Measurements from ENCODE around the gene HECA.
"Not testable (repeated sequence)": the region's sequence is repeated elsewhere in the genome, so short reads cannot be mapped to it uniquely, and the experiment has no call there.

HECA gene

DNA sequence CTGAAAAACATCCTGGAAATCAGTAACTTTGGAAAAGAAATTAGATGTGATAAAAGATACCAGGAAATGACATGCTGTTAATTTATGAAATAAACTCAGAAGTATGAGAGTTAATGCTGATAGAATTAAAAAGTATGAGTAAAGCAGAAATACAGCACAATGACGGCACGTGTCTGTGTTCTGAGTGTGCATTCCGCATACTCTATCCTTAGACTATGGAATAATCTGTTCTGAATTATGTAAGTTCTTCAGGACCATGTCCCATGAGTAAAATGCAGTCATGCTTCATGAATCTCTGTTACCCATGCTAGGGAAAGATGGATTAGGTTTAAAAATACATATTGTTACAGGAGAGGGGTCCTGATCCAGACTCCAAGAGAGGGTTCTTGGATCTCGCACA lies 21.7 kb downstream of the HECA start:
- no peaks in the 10 kb centered on the region; the same call in 1 of the 2 replicates for H3F3A ChIP-seq (ENCODE audit: insufficient read depth)
- no peaks in the 10 kb centered on the region for H3K36me3 ChIP-seq (ENCODE audit: low read length)
- no peak overlapping the region for H3K27ac ChIP-seq (ENCODE audit: low read depth, low read length)
- H3K9me3 ChIP-seq (ENCODE audit: insufficient read depth, low read length): no peaks in the 10 kb centered on the region
- H3K27me3 ChIP-seq (ENCODE audit: low read length): no peaks in the 10 kb centered on the region
- no peaks in the 10 kb centered on the region for H3K9me2 ChIP-seq (replicated peaks; ENCODE audit: insufficient read depth, low read length)
- peaks cover 8% of the 10 kb centered on the region; the same call in 1 of the 2 replicates for H4K20me1 ChIP-seq (ENCODE audit: low read depth, low read length)
- H3K9ac ChIP-seq (ENCODE audit: low read length): no peak overlapping the region
- TF ChIP-seq, protein P1, sequence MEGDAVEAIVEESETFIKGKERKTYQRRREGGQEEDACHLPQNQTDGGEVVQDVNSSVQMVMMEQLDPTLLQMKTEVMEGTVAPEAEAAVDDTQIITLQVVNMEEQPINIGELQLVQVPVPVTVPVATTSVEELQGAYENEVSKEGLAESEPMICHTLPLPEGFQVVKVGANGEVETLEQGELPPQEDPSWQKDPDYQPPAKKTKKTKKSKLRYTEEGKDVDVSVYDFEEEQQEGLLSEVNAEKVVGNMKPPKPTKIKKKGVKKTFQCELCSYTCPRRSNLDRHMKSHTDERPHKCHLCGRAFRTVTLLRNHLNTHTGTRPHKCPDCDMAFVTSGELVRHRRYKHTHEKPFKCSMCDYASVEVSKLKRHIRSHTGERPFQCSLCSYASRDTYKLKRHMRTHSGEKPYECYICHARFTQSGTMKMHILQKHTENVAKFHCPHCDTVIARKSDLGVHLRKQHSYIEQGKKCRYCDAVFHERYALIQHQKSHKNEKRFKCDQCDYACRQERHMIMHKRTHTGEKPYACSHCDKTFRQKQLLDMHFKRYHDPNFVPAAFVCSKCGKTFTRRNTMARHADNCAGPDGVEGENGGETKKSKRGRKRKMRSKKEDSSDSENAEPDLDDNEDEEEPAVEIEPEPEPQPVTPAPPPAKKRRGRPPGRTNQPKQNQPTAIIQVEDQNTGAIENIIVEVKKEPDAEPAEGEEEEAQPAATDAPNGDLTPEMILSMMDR (IDR thresholded peaks at IDR 0.05; ENCODE audit: insufficient read depth, low read length, poor library complexity, severe bottlenecking): no peak
- no peak for TF ChIP-seq EZH2phosphoT487 (conservative IDR thresholded peaks at IDR 0.05; ENCODE audit: low read length)
- H3K4me2 ChIP-seq (ENCODE audit: low read depth, low read length, poor library complexity, severe bottlenecking): no peak overlapping the region
- H3K4me3 ChIP-seq (ENCODE audit: insufficient read depth, low read length, poor library complexity, severe bottlenecking): no peak overlapping the region
- H3K79me2 ChIP-seq (ENCODE audit: insufficient read depth, low read length): peaks cover 33% of the 10 kb centered on the region
- H2AFZ ChIP-seq (ENCODE audit: low read depth, low read length, severe bottlenecking): no peak overlapping the region

DNA sequence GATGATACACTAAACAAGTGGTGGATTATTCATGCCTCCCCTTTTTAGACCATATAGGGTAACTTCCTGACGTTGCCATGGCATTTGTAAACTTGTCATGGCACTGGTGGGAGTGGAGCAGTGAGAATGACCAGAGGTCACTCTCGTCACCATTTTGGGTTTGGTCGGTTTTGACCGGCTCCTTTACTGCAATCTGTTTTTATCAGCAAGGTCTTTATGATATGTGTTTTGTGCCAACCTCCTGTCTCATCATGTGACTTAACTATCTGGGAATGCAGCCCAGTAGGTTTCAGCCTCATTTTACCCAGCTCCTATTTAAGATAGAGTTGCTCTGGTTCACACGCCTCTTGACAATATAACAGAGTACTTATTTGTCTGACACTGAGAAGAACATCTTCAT lies 22.2 kb downstream of the HECA start:
- H3K27ac ChIP-seq (ENCODE audit: low read depth, low read length); H3K9me2 ChIP-seq (replicated peaks; ENCODE audit: insufficient read depth, low read length); H4K20me1 ChIP-seq (ENCODE audit: low read depth, low read length); H3K36me3 ChIP-seq (ENCODE audit: low read length); H3K9ac ChIP-seq (ENCODE audit: low read length); H3K9me3 ChIP-seq (ENCODE audit: insufficient read depth, low read length); H2AFZ ChIP-seq (ENCODE audit: low read depth, low read length, severe bottlenecking); H3K27me3 ChIP-seq (ENCODE audit: low read length); H3F3A ChIP-seq (ENCODE audit: insufficient read depth); H3K4me2 ChIP-seq (ENCODE audit: low read depth, low read length, poor library complexity, severe bottlenecking); H3K4me3 ChIP-seq (ENCODE audit: insufficient read depth, low read length, poor library complexity, severe bottlenecking): not testable (repeated sequence)
- H3K79me2 ChIP-seq (ENCODE audit: insufficient read depth, low read length): peaks cover 27% of the 10 kb centered on the region

DNA sequence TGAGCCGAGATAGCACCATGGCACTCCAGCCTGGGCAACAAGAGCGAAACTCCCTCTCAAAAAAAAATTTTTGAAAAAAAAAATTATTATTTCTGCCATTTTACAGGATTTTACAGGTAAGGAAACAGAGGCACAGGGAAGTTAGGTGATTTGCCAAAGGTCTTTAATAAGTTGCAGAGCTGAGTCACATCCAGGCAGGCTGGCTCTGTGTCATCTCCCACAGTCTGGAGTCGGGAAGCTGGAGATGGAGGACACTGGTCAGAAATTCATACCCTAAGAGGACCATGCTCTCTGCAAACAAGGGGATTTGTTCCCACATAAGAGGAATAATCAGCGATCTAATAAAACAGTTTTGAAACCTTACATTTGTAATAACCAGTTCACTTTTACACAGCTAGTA lies 24.1 kb downstream of the HECA start:
- Histone ChIP-seq H3K9me3 (ENCODE audit: insufficient read depth, low read length) (no peaks in the 10 kb centered on the region), H3K27me3 (ENCODE audit: low read length) (no peaks in the 10 kb centered on the region), H3K36me3 (ENCODE audit: low read length) (no peaks in the 10 kb centered on the region), H3K9ac (ENCODE audit: low read length) (no peak overlapping the region), H3K79me2 (ENCODE audit: insufficient read depth, low read length) (peaks cover 21% of the 10 kb centered on the region), H2AFZ (ENCODE audit: low read depth, low read length, severe bottlenecking) (no peak overlapping the region), H3K4me2 (ENCODE audit: low read depth, low read length, poor library complexity, severe bottlenecking) (no peak overlapping the region), H3K9me2 (replicated peaks; ENCODE audit: insufficient read depth, low read length) (no peaks in the 10 kb centered on the region), H3F3A (ENCODE audit: insufficient read depth) (no peaks in the 10 kb centered on the region; the same call in 1 of the 2 replicates), H4K20me1 (ENCODE audit: low read depth, low read length) (peaks cover 3% of the 10 kb centered on the region; the same call in 1 of the 2 replicates), H3K27ac (ENCODE audit: low read depth, low read length) (no peak overlapping the region), H3K4me3 (ENCODE audit: insufficient read depth, low read length, poor library complexity, severe bottlenecking) (no peak overlapping the region)
- TF ChIP-seq EZH2phosphoT487 (conservative IDR thresholded peaks at IDR 0.05; ENCODE audit: low read length): no peak
- TF ChIP-seq, protein P1 (IDR thresholded peaks at IDR 0.05; ENCODE audit: insufficient read depth, low read length, poor library complexity, severe bottlenecking): no peak

DNA sequence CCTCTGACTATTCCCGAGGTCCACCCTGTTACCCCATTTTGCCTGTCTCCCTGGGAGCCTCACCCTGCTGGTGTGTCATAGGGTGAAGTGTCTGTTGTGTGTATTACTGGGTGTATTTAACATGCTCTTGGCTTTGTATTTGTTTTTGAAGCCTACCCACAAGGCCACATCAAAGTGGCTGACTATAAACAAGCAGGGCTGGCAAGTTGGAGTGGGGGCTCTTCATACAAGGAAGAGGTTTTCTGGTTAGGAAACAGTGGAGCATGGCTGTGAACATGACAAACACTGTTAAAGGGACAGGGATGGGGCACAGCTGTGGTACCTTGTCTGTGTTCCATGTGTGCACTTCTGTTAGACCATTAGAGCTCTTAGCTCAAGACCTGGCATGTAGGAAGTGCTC lies 26.3 kb downstream of the HECA start:
- Histone ChIP-seq H3K36me3 (ENCODE audit: low read length) (no peaks in the 10 kb centered on the region), H3K27ac (ENCODE audit: low read depth, low read length) (no peak overlapping the region), H3F3A (ENCODE audit: insufficient read depth) (no peaks in the 10 kb centered on the region; the same call in 1 of the 2 replicates), H3K27me3 (ENCODE audit: low read length) (no peaks in the 10 kb centered on the region), H3K9me3 (ENCODE audit: insufficient read depth, low read length) (no peaks in the 10 kb centered on the region), H2AFZ (ENCODE audit: low read depth, low read length, severe bottlenecking) (no peak overlapping the region), H4K20me1 (ENCODE audit: low read depth, low read length) (peaks cover 3% of the 10 kb centered on the region; the same call in 1 of the 2 replicates), H3K4me2 (ENCODE audit: low read depth, low read length, poor library complexity, severe bottlenecking) (no peak overlapping the region), H3K4me3 (ENCODE audit: insufficient read depth, low read length, poor library complexity, severe bottlenecking) (no peak overlapping the region), H3K9me2 (replicated peaks; ENCODE audit: insufficient read depth, low read length) (no peaks in the 10 kb centered on the region), H3K9ac (ENCODE audit: low read length) (no peak overlapping the region), H3K79me2 (ENCODE audit: insufficient read depth, low read length) (peaks cover 12% of the 10 kb centered on the region; the same call in 1 of the 2 replicates)
- TF ChIP-seq, protein P1 (IDR thresholded peaks at IDR 0.05; ENCODE audit: insufficient read depth, low read length, poor library complexity, severe bottlenecking): no peak
- TF ChIP-seq EZH2phosphoT487 (conservative IDR thresholded peaks at IDR 0.05; ENCODE audit: low read length): no peak
